Liver (tissue), 9 donors: ENCODE measurements around the gene RPH3AL. TPM values are rescaled to one million over a fixed set of nuclear protein-coding genes. Genes with fewer than 3 reads are reported as not detected.

Experiments
- DNase-seq: peaks from one replicate; pipeline ENCODE4 v3.0.0-alpha.2; 2017; ENCODE audit warnings: low spot score
- H3K27ac ChIP-seq, 2 donors: one replicate each; pipeline ENCODE4 v1.7.0; 2013; ENCODE audit warnings: inconsistent platforms in 2 of 2, low read length in 2 of 2, control low read depth in 1 of 2, low read depth in 1 of 2, mild to moderate bottlenecking in 1 of 2
- H3K27me3 ChIP-seq, 4 donors: one replicate each; pipeline versions ENCODE4 v1.6.1 to v1.7.0; 2013; ENCODE audit warnings: low read length in 3 of 4, inconsistent platforms in 1 of 4, mild to moderate bottlenecking in 1 of 4, moderate library complexity in 1 of 4; ENCODE audit not compliant: control insufficient read depth in 4 of 4, insufficient read depth in 4 of 4
- H3K36me3 ChIP-seq, 4 donors: one replicate each; pipeline versions ENCODE4 v1.6.1 to v1.7.0; 2013; ENCODE audit warnings: low read length in 3 of 4, mild to moderate bottlenecking in 3 of 4, low read depth in 1 of 4, moderate library complexity in 1 of 4; ENCODE audit not compliant: control insufficient read depth in 4 of 4, insufficient read depth in 3 of 4
- H3K4me1 ChIP-seq, 4 donors: one replicate each; pipeline versions ENCODE4 v1.6.1 to v1.7.0; 2013; ENCODE audit warnings: low read length in 3 of 4, mild to moderate bottlenecking in 3 of 4, moderate library complexity in 1 of 4; ENCODE audit not compliant: control insufficient read depth in 4 of 4, insufficient read depth in 4 of 4
- H3K4me3 ChIP-seq, 3 donors: one replicate each; pipeline versions ENCODE4 v1.6.1 to v1.7.0; 2013; ENCODE audit warnings: low read length in 3 of 3, control low read depth in 1 of 3, low read depth in 1 of 3, mild to moderate bottlenecking in 1 of 3
- H3K9ac ChIP-seq, 2 donors: one replicate each; pipeline ENCODE4 v1.7.0; 2013; ENCODE audit warnings: low read length in 2 of 2, mild to moderate bottlenecking in 2 of 2, moderate library complexity in 2 of 2, control low read depth in 1 of 2, low read depth in 1 of 2
- H3K9me3 ChIP-seq, 4 donors: one replicate each; pipeline versions ENCODE4 v1.6.1 to v1.7.0; 2013; ENCODE audit warnings: low read length in 3 of 4; ENCODE audit not compliant: control insufficient read depth in 4 of 4
- ATF3 ChIP-seq: IDR thresholded peaks from 2 replicates; pipeline ENCODE4 v1.6.1; 2016; ENCODE audit warnings: antibody characterized with exemption
- CTCF ChIP-seq: fragments of 150-350 bp; IDR thresholded peaks from 2 replicates; pipeline ENCODE4 v1.5.1; 2017; ENCODE audit warnings: improper control_type of control experiment, low read depth, low read length; ENCODE audit not compliant: missing input control
- EGR1 ChIP-seq, 2 donors: IDR thresholded peaks; 2 replicates each; pipeline ENCODE4 v1.6.1; 2016 to 2018; ENCODE audit warnings: antibody characterized with exemption in 2 of 2, low read depth in 2 of 2
- FOXA1 ChIP-seq: IDR thresholded peaks from 2 replicates; pipeline ENCODE4 v1.6.1; 2016; ENCODE audit warnings: antibody characterized with exemption
- FOXA2 ChIP-seq: IDR thresholded peaks from 2 replicates; pipeline ENCODE4 v1.6.1; 2016; ENCODE audit warnings: antibody characterized with exemption
- GABPA ChIP-seq, 2 donors: IDR thresholded peaks in 1 of 2; conservative IDR thresholded peaks in 1 of 2; 2 replicates each; pipeline ENCODE4 v1.6.1; 2016; ENCODE audit warnings: antibody characterized with exemption in 2 of 2, mild to moderate bottlenecking in 1 of 2, moderate library complexity in 1 of 2
- HNF4A ChIP-seq, 2 donors: conservative IDR thresholded peaks; 2 replicates each; pipeline ENCODE4 v1.6.1; 2016; ENCODE audit warnings: antibody characterized with exemption in 2 of 2, mild to moderate bottlenecking in 2 of 2
- HNF4G ChIP-seq: IDR thresholded peaks from 2 replicates; pipeline ENCODE4 v1.6.1; 2016; ENCODE audit warnings: antibody characterized with exemption
- JUND ChIP-seq, 2 donors: IDR thresholded peaks; 2 replicates each; pipeline ENCODE4 v1.6.1; 2016; ENCODE audit warnings: antibody characterized with exemption in 2 of 2
- NR2F2 ChIP-seq: IDR thresholded peaks from 2 replicates; pipeline ENCODE4 v1.6.1; 2016; ENCODE audit warnings: antibody characterized with exemption
- RAD21 ChIP-seq, 2 donors: IDR thresholded peaks; 2 replicates each; pipeline ENCODE4 v1.6.1; 2016; ENCODE audit warnings: antibody characterized with exemption in 2 of 2, mild to moderate bottlenecking in 2 of 2
- RXRA ChIP-seq, 2 donors: IDR thresholded peaks; 2 replicates each; pipeline ENCODE4 v1.6.1; 2017 to 2018; ENCODE audit warnings: antibody characterized with exemption in 2 of 2, mild to moderate bottlenecking in 1 of 2
- SP1 ChIP-seq: IDR thresholded peaks from 2 replicates; pipeline ENCODE4 v1.6.1; 2018; ENCODE audit warnings: antibody characterized with exemption, mild to moderate bottlenecking
- TAF1 ChIP-seq: conservative IDR thresholded peaks from 2 replicates; pipeline ENCODE4 v1.6.1; 2016; ENCODE audit warnings: antibody characterized with exemption, mild to moderate bottlenecking
- YY1 ChIP-seq: IDR thresholded peaks from 2 replicates; pipeline ENCODE4 v1.6.1; 2016; ENCODE audit warnings: antibody characterized with exemption, mild to moderate bottlenecking
- WGBS: extraction: QIAGEN DNeasy Blood & Tissue Kit; methylation state at CpG from one replicate; pipeline ENCODE4 v1.1.7; 2013; 5-methylcytosine and 5-hydroxymethylcytosine counted together
- polyA plus RNA-seq, 2 donors: library from polyadenylated mRNA; stranded (reverse) in 1 of 2; unstranded in 1 of 2; fragments of 200-250 nt in 1 of 2; fragments of >200 nt in 1 of 2; fragmentation: Nextera tagmentation in 1 of 2; extraction: Ambion mirVana in 1 of 2; gene quantifications; one replicate each; pipeline versions ENCODE4 v1.2.1 to v1.2.3, GENCODE V29; 2013 to 2015
- total RNA-seq, 2 donors: library from RNA; depleted of rRNA; stranded (reverse); fragments of >200 nt; gene quantifications; one replicate each; pipeline ENCODE4 v1.2.3, GENCODE V29; 2014
- TF ChIP-seq, protein P1 (sequence below): IDR thresholded peaks from 2 replicates; pipeline ENCODE4 v1.6.1; 2016; ENCODE audit warnings: antibody characterized with exemption, mild to moderate bottlenecking
- TF ChIP-seq, protein P2 (sequence below): IDR thresholded peaks from 2 replicates; pipeline ENCODE4 v1.6.1; 2016; ENCODE audit warnings: antibody characterized with exemption
- TF ChIP-seq, protein P3 (sequence below): IDR thresholded peaks from 2 replicates; pipeline ENCODE4 v1.6.1; 2016; ENCODE audit warnings: antibody characterized with exemption
- donor health status: healthy.
- donor health status: healthy.
- donor health status: healthy.
- donor health status: healthy.
- donor health status: healthy.

RPH3AL gene
- total and polyA plus RNA-seq, 4 donors: 8.5 to 52.5 (median 13.9) TPM

DNA sequence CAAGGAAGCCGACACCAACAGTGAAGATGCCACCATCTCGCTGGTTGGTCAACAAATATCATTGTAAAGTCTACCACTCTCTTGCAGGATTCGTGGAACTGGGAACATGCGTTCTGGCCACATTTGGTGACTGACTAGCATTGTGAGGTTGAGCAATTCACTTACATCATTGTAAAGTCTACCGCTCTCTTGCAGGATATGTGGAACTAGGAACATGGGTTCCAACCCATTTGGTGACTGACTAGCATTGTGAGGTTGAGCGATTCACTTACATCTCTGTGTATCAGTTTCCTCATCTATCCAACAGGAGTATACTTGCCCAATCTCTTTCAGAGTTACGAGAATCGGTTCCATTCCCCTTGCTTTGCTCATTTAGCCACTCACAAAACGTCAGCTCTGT, 42.6 kb upstream of the RPH3AL start:
- TF ChIP-seq TAF1 (no peak), HNF4A (conservative IDR thresholded peaks at IDR 0.05) (no peak)
- no peak for DNase-seq
- Histone ChIP-seq H3K36me3 (no peaks in the 10 kb centered on the region), H3K9me3 (no peaks in the 10 kb centered on the region), H3K4me3 (no peak overlapping the region), H3K27ac (no peak overlapping the region), H3K4me1 (peaks cover 0 to 13% (median 6%) of the 10 kb centered on the region in 4 donors), H3K27me3 (no peaks in the 10 kb centered on the region), H3K9ac (no peak overlapping the region)
- WGBS: 89% methylated on average over 9 of the region's 9 CpGs

- DNase-seq: no peak
- 94% methylated on average over 9 of the region's 9 CpGs for WGBS
- Histone ChIP-seq H3K4me1 (peaks cover 0 to 13% (median 6%) of the 10 kb centered on the region in 4 donors), H3K36me3 (no peaks in the 10 kb centered on the region), H3K4me3 (no peak overlapping the region), H3K27me3 (no peaks in the 10 kb centered on the region), H3K9ac (no peak overlapping the region), H3K27ac (no peak overlapping the region), H3K9me3 (no peaks in the 10 kb centered on the region)
- TF ChIP-seq FOXA1 (no peak), YY1 (no peak), RAD21 (IDR thresholded peaks at IDR 0.05) (no peak)
These were observed 42.1 kb upstream of the RPH3AL start for GRCh38 chr17:394718-395095.

DNA sequence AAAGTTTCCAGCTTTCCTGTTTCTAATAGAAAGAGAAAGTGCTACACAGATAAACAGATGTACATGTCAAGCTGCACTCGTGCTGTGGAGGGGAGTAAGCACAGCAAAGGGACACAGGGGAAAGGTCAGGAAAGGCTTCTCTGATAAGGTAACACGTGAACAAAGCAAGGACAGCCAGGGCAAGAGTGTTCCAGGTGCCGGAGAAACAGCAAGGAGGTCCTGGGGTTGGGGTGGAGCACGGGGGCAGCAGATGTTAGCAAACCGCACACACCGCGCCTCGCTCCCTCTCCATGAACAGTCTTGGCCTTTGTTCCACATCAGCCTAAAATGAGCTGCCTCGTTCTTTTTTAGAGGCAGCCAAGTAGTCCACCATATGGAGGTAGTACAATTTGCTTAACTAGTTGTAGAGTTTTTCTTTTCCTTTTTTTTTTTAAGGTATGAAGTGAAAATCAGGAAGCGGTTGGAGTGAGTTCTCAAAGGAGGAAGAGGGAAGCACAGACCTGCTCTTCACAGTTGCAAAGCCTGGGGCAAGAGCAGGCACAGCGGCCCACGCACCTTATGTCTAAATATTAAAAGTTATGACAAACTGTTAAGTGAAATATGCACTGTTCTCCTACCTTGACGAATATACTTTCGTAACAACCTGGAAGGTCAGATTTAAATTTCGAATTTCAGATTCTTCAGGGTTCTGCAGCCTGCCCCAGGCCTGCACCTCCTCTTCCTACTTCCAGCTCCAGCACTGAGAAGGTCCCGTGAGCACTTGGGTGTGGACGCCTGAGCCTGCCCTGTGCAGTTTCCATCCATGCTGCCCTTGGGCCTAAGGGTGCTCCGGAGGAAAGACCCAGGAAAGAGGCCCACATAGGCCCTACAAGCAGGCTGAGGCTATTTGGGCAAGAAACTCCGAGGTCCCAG, 41.5 kb upstream of the RPH3AL start:
- Histone ChIP-seq H3K9ac (no peak overlapping the region), H3K9me3 (no peaks in the 10 kb centered on the region), H3K27ac (peak overlapping the region; percentile 67 to 83), H3K4me1 (peaks cover 0 to 13% (median 6%) of the 10 kb centered on the region in 4 donors), H3K27me3 (no peaks in the 10 kb centered on the region), H3K4me3 (peak overlapping the region in 1 of 3 donors; percentile 12), H3K36me3 (no peaks in the 10 kb centered on the region)
- WGBS: 53% methylated on average over 19 of the region's 19 CpGs
- TF ChIP-seq RXRA (IDR thresholded peaks at IDR 0.05) (peak; percentile 96 to 99), JUND (IDR thresholded peaks at IDR 0.05) (peak in 1 of 2 donors; percentile 50), SP1 (peak; percentile 93), FOXA2 (peak; percentile 74), GABPA (IDR thresholded peaks at IDR 0.05 in 1 of 2, conservative IDR thresholded peaks at IDR 0.05 in 1 of 2) (peak in 1 of 2 donors; percentile 58), YY1 (peak; percentile 68), CTCF (no peak), HNF4A (conservative IDR thresholded peaks at IDR 0.05) (peak; percentile 69 to 85), RAD21 (IDR thresholded peaks at IDR 0.05) (peak; percentile 53 to 61), NR2F2 (peak; percentile 84), FOXA1 (peak; percentile 57), TAF1 (no peak), HNF4G (no peak), EGR1 (IDR thresholded peaks at IDR 0.05; ENCODE audit: low read depth in 2 of 2) (peak in 1 of 2 donors; percentile 21), ATF3 (no peak)
- TF ChIP-seq, protein P1, sequence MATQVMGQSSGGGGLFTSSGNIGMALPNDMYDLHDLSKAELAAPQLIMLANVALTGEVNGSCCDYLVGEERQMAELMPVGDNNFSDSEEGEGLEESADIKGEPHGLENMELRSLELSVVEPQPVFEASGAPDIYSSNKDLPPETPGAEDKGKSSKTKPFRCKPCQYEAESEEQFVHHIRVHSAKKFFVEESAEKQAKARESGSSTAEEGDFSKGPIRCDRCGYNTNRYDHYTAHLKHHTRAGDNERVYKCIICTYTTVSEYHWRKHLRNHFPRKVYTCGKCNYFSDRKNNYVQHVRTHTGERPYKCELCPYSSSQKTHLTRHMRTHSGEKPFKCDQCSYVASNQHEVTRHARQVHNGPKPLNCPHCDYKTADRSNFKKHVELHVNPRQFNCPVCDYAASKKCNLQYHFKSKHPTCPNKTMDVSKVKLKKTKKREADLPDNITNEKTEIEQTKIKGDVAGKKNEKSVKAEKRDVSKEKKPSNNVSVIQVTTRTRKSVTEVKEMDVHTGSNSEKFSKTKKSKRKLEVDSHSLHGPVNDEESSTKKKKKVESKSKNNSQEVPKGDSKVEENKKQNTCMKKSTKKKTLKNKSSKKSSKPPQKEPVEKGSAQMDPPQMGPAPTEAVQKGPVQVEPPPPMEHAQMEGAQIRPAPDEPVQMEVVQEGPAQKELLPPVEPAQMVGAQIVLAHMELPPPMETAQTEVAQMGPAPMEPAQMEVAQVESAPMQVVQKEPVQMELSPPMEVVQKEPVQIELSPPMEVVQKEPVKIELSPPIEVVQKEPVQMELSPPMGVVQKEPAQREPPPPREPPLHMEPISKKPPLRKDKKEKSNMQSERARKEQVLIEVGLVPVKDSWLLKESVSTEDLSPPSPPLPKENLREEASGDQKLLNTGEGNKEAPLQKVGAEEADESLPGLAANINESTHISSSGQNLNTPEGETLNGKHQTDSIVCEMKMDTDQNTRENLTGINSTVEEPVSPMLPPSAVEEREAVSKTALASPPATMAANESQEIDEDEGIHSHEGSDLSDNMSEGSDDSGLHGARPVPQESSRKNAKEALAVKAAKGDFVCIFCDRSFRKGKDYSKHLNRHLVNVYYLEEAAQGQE: peak; percentile 61
- TF ChIP-seq, protein P2, sequence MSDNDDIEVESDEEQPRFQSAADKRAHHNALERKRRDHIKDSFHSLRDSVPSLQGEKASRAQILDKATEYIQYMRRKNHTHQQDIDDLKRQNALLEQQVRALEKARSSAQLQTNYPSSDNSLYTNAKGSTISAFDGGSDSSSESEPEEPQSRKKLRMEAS: peak; percentile 92
- TF ChIP-seq, protein P3, sequence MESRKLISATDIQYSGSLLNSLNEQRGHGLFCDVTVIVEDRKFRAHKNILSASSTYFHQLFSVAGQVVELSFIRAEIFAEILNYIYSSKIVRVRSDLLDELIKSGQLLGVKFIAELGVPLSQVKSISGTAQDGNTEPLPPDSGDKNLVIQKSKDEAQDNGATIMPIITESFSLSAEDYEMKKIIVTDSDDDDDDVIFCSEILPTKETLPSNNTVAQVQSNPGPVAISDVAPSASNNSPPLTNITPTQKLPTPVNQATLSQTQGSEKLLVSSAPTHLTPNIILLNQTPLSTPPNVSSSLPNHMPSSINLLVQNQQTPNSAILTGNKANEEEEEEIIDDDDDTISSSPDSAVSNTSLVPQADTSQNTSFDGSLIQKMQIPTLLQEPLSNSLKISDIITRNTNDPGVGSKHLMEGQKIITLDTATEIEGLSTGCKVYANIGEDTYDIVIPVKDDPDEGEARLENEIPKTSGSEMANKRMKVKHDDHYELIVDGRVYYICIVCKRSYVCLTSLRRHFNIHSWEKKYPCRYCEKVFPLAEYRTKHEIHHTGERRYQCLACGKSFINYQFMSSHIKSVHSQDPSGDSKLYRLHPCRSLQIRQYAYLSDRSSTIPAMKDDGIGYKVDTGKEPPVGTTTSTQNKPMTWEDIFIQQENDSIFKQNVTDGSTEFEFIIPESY: peak; percentile 78
- peak; percentile 51 for DNase-seq
